Panc1 (cell line): ENCODE measurements around the gene KRT76.

Experiments used
- POLR2AphosphoS5 ChIP-seq: IDR thresholded peaks from 2 replicates; pipeline ENCODE4 v1.6.1; 2012; ENCODE audit warnings: mild to moderate bottlenecking, low read depth, low read length, moderate library complexity
- SIN3A ChIP-seq: IDR thresholded peaks from 2 replicates; pipeline ENCODE4 v1.6.1; 2012; ENCODE audit warnings: low read depth, mild to moderate bottlenecking, low read length, moderate library complexity, borderline replicate concordance; ENCODE audit not compliant: insufficient read depth

DNA sequence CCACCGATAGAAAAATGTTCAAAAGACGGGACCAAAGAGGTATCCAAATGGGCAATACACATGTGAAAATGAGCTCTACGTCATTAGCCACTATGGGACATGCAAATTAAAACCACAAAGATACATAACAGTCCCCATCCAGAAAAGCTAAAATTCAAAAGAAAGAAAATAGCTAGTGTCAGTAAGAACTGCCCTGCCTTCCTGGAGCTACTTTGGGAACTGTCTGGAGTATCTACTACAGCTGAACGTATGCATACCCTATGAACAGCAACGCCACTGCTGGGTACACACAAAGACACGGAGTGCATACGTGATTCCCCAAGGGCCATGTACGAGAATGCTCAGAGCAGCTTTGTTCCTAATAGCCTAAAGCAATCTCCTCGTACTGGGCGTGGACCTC is 48.0 kb downstream of the KRT76 start:
- no peak for TF ChIP-seq SIN3A
- no peak for TF ChIP-seq POLR2AphosphoS5
